Type B pancreatic cell (in vitro differentiated cells): Measurements from ENCODE around the gene CHID1. TPM values are rescaled to one million over a fixed set of nuclear protein-coding genes. Genes with fewer than 3 reads are reported as not detected.

Source experiments
- DNase-seq: peaks from one replicate; pipeline ENCODE4 v3.0.0; 2021; ENCODE audit warnings: mixed read lengths; ENCODE audit not compliant: unreplicated experiment; ENCODE audit errors: extremely low spot score
- H3K27ac Mint-ChIP-seq: 2 replicates; pipeline ENCODE4 v1.8.0; 2021; ENCODE audit warnings: mild to moderate bottlenecking, mixed read lengths
- H3K27me3 Mint-ChIP-seq: 2 replicates; pipeline ENCODE4 v1.8.0; 2021; ENCODE audit warnings: mixed read lengths
- H3K36me3 Mint-ChIP-seq: 2 replicates; pipeline ENCODE4 v1.8.0; 2021; ENCODE audit warnings: mixed read lengths
- H3K4me1 Mint-ChIP-seq: one replicate; pipeline ENCODE4 v1.8.0; 2021; ENCODE audit warnings: mixed read lengths; ENCODE audit not compliant: unreplicated experiment
- H3K4me3 Mint-ChIP-seq: 2 replicates; pipeline ENCODE4 v1.8.0; 2021; ENCODE audit warnings: mild to moderate bottlenecking, mixed read lengths
- H3K9me3 Mint-ChIP-seq: 2 replicates; pipeline ENCODE4 v1.8.0; 2021; ENCODE audit warnings: mixed read lengths
- CTCF ChIP-seq: fragments of 200-600 bp; sonication (generic); conservative IDR thresholded peaks from 2 replicates; pipeline ENCODE4 v1.5.0; 2021; ENCODE audit warnings: antibody characterized with exemption, mild to moderate bottlenecking
- total RNA-seq: library from RNA; stranded (reverse); gene quantifications from 2 replicates; pipeline ENCODE4 v1.2.1, GENCODE V29; 2021; ENCODE audit warnings: low replicate concordance

Gene CHID1
- total RNA-seq, 1 donor from 2014 or later = 98.9 TPM

- peak; percentile 55 for TF ChIP-seq CTCF
- Mint-ChIP-seq H3K4me1 (peaks cover 12% of the 10 kb centered on the region), H3K27ac (no peak overlapping the region), H3K36me3 (no peaks in the 10 kb centered on the region), H3K27me3 (no peaks in the 10 kb centered on the region), H3K4me3 (no peak overlapping the region), H3K9me3 (no peaks in the 10 kb centered on the region)
- DNase-seq = no peak
Observed at GRCh38 chr11:838441-839279, 72.0 kb downstream of the CHID1 start.

DNA sequence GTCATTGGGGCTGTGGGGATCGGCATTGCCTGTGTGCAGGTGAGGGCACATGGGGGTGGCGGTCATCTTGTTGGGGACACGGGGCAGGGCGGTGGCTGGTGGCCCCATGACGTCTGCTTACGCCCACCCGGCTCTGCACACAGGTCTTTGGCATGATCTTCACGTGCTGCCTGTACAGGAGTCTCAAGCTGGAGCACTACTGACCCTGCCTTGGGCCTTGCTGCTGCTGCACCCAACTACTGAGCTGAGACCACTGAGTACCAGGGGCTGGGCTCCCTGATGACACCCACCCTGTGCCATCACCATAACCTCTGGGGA, 72.7 kb downstream of the CHID1 start:
- Mint-ChIP-seq H3K27ac (no peak overlapping the region), H3K4me1 (peaks cover 12% of the 10 kb centered on the region), H3K9me3 (no peaks in the 10 kb centered on the region), H3K4me3 (no peak overlapping the region), H3K27me3 (no peaks in the 10 kb centered on the region), H3K36me3 (no peaks in the 10 kb centered on the region)
- no peak for DNase-seq
- TF ChIP-seq CTCF = no peak

DNA sequence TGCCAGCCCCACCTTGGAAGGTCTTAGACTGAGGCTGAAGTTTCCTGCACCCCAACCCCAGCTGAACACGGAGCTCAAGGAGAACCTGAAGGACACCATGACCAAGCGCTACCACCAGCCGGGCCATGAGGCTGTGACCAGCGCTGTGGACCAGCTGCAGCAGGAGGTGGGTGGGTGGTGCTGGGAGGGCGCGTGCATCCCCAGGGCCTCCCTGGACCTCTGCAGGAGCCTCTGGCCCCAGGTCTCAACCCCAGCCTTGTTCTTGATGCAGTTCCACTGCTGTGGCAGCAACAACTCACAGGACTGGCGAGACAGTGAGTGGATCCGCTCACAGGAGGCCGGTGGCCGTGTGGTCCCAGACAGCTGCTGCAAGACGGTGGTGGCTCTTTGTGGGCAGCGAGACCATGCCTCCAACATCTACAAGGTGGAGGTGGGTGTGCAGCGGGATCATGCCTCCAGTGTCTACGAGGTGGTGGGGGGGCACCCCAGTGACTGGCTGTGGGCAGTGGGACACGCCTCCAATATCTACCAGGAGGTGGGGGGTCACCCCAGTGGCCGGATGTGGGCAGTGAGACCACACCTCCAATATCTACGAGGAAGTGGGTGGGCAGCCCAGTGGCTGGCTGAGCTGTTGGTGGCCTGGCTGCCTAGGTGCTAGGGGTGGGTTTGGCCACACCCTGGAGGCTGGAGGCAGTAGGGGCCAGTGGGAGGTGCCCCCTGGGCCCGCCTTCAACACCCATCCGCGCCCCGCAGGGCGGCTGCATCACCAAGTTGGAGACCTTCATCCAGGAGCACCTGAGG, 73.2 kb downstream of the CHID1 start:
- no peak for TF ChIP-seq CTCF
- Mint-ChIP-seq H3K4me1 (peaks cover 12% of the 10 kb centered on the region), H3K9me3 (no peaks in the 10 kb centered on the region), H3K27me3 (peaks cover under 1% of the 10 kb centered on the region), H3K36me3 (no peaks in the 10 kb centered on the region), H3K4me3 (no peak overlapping the region), H3K27ac (no peak overlapping the region)
- DNase-seq = no peak

DNA sequence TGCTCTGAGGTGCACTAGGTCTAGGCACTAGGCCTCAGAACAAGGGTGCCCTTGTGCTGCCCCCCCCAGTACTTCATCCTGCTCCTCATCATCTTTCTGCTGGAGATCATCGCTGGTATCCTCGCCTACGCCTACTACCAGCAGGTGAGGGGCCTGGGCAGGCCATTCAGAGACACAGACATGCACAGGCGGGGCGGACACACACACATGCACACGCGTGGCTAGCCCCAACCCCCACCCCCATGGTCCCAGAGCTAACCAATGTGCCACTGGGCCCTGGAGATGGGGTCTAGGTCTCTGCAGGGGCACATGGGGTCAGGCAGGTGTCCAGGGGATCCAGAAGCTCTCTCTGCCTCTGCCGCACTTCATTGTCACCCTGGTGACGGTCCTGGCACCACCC, 73.9 kb downstream of the CHID1 start:
- H3K27ac Mint-ChIP-seq = no peak overlapping the region
- no peak for DNase-seq
- no peak overlapping the region for H3K4me3 Mint-ChIP-seq
- no peaks in the 10 kb centered on the region for H3K36me3 Mint-ChIP-seq
- TF ChIP-seq CTCF = no peak
- no peaks in the 10 kb centered on the region for H3K9me3 Mint-ChIP-seq
- H3K4me1 Mint-ChIP-seq = peaks cover 12% of the 10 kb centered on the region
- H3K27me3 Mint-ChIP-seq = peaks cover 6% of the 10 kb centered on the region

DNA sequence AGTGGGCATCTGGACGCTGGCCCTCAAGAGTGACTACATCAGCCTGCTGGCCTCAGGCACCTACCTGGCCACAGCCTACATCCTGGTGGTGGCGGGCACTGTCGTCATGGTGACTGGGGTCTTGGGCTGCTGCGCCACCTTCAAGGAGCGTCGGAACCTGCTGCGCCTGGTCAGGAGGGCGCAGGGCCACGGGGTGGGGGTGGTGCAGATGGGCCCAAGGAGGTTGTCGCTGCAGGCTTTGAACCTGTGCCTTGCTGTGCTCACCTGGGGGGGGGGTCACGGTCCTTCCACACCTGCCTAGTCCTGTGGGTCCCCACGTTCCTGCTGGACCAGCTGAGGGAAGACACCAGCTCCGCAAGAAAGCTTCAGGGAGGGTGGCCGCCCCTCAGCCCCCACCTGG, 74.3 kb downstream of the CHID1 start:
- H3K27ac Mint-ChIP-seq = no peak overlapping the region
- no peaks in the 10 kb centered on the region for H3K36me3 Mint-ChIP-seq
- TF ChIP-seq CTCF = no peak
- H3K9me3 Mint-ChIP-seq = no peaks in the 10 kb centered on the region
- no peak overlapping the region for H3K4me3 Mint-ChIP-seq
- H3K27me3 Mint-ChIP-seq = peaks cover 10% of the 10 kb centered on the region
- H3K4me1 Mint-ChIP-seq = peaks cover 11% of the 10 kb centered on the region
- DNase-seq = no peak
